Neural cell (in vitro differentiated cells): ENCODE data around the gene TIPARP.

Experiments
- EP300 ChIP-seq: fragments of 450-650 bp; conservative IDR thresholded peaks from 2 replicates; pipeline ENCODE4 v1.6.1; 2014; ENCODE audit warnings: antibody characterized with exemption, mild to moderate bottlenecking, moderate library complexity; ENCODE audit not compliant: poor library complexity, severe bottlenecking
- EZH2 ChIP-seq: fragments of 200-600, 300-800 bp; shearing (Covaris generic), sonication (generic); IDR thresholded peaks from 2 replicates; pipeline ENCODE4 v1.6.1; 2014; ENCODE audit warnings: antibody characterized with exemption, low read length, borderline replicate concordance, mild to moderate bottlenecking; ENCODE audit not compliant: insufficient read depth, poor library complexity, severe bottlenecking
- MXI1 ChIP-seq: fragments of 450-650 bp; conservative IDR thresholded peaks from 2 replicates; pipeline ENCODE4 v1.6.1; 2014; ENCODE audit warnings: antibody characterized with exemption, mild to moderate bottlenecking; ENCODE audit not compliant: poor library complexity, severe bottlenecking
- POLR2AphosphoS5 ChIP-seq: IDR thresholded peaks from 2 replicates; pipeline ENCODE4 v1.6.1; 2012
- TF ChIP-seq, protein P1 (sequence below): fragments of 450-650 bp; IDR thresholded peaks from 2 replicates; pipeline ENCODE4 v1.5.1; 2014; ENCODE audit warnings: antibody characterized with exemption, mild to moderate bottlenecking, moderate library complexity; ENCODE audit not compliant: poor library complexity, severe bottlenecking

DNA sequence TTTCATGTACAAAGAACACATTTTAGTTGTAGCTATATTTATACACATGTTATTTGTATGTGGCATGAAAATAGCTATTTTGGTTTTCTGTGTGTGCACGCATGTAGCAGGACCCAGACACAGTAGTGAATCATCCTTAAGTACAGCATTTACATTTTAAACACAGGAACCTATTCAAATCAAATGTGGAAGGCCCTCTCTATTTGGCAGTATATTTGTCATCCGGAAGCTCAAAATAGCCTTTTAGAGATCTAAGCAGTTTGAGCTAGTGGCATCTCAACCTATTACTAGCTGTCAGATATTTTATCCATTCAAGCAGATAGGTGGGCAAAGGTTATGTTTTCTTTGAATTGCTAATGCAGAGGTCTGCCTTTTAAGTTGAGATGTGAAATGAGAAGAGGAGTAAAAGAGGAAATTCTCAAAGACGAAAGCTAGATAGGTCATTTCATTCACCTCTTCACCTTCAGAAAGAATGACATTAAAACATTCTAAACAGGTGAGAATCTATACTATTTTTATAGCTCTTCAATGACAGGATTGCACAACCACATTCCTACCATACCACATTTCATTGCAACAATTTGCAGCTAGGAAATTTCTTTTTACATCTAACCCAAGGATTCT, 46.3 kb upstream of the TIPARP start:
- TF ChIP-seq EP300 = no peak
- no peak for TF ChIP-seq MXI1
- TF ChIP-seq, protein P1, sequence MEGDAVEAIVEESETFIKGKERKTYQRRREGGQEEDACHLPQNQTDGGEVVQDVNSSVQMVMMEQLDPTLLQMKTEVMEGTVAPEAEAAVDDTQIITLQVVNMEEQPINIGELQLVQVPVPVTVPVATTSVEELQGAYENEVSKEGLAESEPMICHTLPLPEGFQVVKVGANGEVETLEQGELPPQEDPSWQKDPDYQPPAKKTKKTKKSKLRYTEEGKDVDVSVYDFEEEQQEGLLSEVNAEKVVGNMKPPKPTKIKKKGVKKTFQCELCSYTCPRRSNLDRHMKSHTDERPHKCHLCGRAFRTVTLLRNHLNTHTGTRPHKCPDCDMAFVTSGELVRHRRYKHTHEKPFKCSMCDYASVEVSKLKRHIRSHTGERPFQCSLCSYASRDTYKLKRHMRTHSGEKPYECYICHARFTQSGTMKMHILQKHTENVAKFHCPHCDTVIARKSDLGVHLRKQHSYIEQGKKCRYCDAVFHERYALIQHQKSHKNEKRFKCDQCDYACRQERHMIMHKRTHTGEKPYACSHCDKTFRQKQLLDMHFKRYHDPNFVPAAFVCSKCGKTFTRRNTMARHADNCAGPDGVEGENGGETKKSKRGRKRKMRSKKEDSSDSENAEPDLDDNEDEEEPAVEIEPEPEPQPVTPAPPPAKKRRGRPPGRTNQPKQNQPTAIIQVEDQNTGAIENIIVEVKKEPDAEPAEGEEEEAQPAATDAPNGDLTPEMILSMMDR = no peak
- peak; percentile 20 for TF ChIP-seq POLR2AphosphoS5
- no peak for TF ChIP-seq EZH2
